COLO668 (cell line): ENCODE measurements around the gene TRPC4.

Experiments used
- DNase-seq: peaks from one replicate; lab custom pipeline; 2025; ENCODE audit not compliant: unreplicated experiment; lab: John Stamatoyannopoulos, UW

TRPC4 gene

DNA sequence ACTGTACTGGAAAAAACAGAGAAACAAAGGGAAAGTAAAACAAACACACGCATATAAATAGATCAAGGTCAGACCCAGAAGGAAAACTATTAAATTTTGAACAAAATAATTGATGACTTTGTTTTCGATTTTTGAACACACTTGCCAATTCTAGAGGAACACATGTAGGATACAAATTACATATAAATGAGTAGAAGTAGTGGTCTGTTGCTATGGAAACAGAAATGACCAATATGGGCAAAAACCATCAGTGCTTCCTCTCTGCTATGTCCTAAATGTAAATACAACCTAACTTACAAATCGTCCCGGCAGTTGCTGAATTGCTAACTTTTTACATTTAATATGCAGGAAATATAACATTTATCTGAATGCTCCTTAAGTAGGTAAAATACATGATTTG, 205.8 kb downstream of the TRPC4 start:
- no peak for DNase-seq

- no peak for DNase-seq
These were observed 206.9 kb downstream of the TRPC4 start for GRCh38 chr13:37662624-37663023.

DNA sequence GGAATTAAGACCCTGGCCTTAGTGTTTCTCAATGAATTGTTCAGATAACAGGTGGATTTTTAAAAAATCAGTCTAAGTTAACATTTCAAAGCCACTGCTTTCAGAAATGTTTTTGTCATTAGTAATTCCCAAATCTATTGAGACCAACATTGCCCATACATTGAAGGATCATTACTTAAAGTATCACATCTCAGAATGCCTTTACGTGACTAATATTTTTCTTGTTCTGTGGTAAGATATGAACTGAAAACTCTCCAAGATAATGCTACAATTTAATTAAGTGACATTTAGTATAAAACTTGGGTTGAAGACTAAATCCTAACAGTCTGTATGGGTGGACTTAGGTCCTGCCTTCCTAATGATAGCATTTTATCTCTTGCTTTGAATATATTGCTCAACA, 211.6 kb downstream of the TRPC4 start:
- DNase-seq = no peak

DNA sequence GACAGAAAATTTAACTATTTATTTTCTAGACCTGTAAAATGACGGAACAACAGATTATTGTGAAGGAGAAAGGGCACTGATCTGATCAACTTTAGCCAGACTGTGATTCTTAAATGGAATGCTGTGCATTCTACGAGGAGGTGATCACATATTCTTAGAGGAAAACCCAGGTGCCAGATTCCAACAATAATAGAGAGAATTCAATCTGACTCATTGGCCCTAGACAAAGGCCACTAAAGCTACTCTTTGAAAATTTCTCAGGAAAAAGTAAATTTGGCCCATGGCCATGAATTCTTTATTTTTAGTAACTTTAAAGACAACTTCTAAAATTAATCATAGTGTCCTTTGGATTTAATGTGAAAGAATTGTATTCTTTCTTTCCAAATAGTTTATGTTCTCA, 212.4 kb downstream of the TRPC4 start:
- no peak for DNase-seq

GRCh38 chr13:37656247-37656940, 213.2 kb downstream of the TRPC4 start:
- DNase-seq = no peak

GRCh38 chr13:37652596-37652995, 217.0 kb downstream of the TRPC4 start:
- no peak for DNase-seq

- no peak for DNase-seq
These were observed 217.7 kb downstream of the TRPC4 start for GRCh38 chr13:37651891-37652290.

GRCh38 chr13:37648609-37649008, 221.0 kb downstream of the TRPC4 start:
- no peak for DNase-seq

GRCh38 chr13:37647031-37647650, 222.4 kb downstream of the TRPC4 start:
- no peak for DNase-seq

GRCh38 chr13:37646531-37646930, 223.0 kb downstream of the TRPC4 start:
- no peak for DNase-seq

GRCh38 chr13:37645181-37645740, 224.3 kb downstream of the TRPC4 start:
- DNase-seq = no peak

DNA sequence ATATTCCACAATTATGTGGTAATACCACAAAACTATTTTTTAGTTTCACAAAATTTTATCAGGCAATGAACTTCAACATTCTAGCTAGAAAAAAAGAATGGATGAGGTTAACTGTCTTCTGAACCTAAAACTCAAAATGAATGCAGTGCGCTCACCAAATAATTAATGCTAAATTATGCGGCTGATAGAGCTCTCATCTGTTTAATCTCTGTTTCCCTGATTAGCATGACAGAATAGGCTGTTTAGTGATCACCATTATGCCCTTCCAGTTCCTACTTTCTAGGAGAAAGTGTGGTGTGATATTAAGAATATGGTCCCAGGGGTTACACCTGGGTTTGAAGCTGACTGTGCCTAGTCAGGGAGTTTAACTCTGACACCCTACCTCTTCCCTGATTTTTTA, 228.2 kb downstream of the TRPC4 start:
- no peak for DNase-seq

- peak; percentile 27 for DNase-seq
These were observed 229.1 kb downstream of the TRPC4 start for GRCh38 chr13:37640499-37640898.

GRCh38 chr13:37636701-37637100, 232.9 kb downstream of the TRPC4 start:
- DNase-seq = no peak

- no peak for DNase-seq
These were observed 237.3 kb downstream of the TRPC4 start for GRCh38 chr13:37632294-37632693.

DNA sequence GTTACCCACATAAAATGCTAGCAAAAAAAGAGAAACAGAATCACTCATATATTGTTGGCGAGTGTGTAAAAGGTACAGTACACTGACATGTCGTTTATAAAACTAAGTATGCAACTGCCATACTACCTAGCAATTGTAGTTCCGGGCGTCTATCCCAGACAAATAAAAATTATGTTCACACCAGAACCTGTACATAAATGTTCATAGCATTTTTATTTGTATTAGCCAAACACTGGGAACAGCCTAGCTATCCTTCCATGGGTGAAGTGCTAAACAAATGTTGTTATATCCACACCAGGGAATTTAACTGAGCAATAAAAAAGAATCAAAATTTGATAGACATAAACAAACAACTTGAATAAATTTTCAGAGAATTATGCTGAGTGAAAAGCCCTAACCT, 242.1 kb downstream of the TRPC4 start:
- DNase-seq = no peak

- no peak for DNase-seq
These were observed 247.7 kb downstream of the TRPC4 start for GRCh38 chr13:37621811-37622361.

DNA sequence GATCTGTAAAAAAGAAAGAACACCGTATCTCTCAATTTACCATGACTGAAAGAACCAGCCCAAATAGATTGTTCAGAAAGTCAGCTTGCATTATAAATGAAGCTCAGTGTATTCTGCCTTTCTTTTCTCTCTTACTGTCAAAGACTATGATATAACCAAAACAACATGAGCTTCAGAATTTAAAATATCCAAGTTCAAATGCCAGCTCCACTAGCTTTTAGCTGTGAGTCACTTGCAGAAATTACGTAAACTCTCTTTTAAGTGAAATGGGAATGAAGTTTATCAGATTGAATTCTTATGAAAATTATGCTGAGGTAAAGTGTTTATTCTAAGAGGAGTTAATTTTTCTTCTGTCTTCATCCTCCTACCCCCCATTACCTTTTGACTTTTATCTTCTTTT, 251.0 kb downstream of the TRPC4 start:
- DNase-seq = no peak

- no peak for DNase-seq
These were observed 252.4 kb downstream of the TRPC4 start for GRCh38 chr13:37617173-37617572.

GRCh38 chr13:37616131-37616530, 253.4 kb downstream of the TRPC4 start:
- DNase-seq = no peak

- DNase-seq = no peak
These were observed 254.3 kb downstream of the TRPC4 start for GRCh38 chr13:37615276-37615675.

- no peak for DNase-seq
These were observed 255.9 kb downstream of the TRPC4 start for GRCh38 chr13:37613638-37614037.
